ENCODE results near the gene ANXA11.

ANXA11 gene

DNA sequence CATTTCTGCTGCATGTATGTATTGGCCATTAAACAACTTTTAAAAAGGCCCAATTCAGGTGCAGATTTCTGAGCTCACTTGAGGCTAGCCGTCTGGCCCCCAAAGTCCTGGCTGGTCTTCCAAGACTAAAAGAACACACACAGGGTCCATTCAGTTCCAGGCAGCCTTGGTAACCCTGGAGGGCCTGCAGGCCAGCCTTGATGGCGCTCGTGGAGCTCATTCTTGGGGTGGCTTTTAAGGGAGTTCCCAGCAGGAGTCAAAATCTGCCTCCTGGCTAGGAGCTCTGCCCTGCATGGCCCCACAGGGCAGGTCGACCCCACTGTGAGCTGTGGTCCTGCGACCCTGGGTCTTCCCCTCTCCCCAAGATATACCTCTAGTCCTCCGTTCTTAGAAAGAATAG is 28.8 kb downstream of the ANXA11 start:
- TF ChIP-seq, protein P1, sequence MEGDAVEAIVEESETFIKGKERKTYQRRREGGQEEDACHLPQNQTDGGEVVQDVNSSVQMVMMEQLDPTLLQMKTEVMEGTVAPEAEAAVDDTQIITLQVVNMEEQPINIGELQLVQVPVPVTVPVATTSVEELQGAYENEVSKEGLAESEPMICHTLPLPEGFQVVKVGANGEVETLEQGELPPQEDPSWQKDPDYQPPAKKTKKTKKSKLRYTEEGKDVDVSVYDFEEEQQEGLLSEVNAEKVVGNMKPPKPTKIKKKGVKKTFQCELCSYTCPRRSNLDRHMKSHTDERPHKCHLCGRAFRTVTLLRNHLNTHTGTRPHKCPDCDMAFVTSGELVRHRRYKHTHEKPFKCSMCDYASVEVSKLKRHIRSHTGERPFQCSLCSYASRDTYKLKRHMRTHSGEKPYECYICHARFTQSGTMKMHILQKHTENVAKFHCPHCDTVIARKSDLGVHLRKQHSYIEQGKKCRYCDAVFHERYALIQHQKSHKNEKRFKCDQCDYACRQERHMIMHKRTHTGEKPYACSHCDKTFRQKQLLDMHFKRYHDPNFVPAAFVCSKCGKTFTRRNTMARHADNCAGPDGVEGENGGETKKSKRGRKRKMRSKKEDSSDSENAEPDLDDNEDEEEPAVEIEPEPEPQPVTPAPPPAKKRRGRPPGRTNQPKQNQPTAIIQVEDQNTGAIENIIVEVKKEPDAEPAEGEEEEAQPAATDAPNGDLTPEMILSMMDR (conservative IDR thresholded peaks at IDR 0.05; ENCODE audit: low read depth, low read length), result no peak
- no peak for DNase-seq (ENCODE audit: low read depth)
- H3K4me3 ChIP-seq (ENCODE audit: low read length), result no peak overlapping the region

DNA sequence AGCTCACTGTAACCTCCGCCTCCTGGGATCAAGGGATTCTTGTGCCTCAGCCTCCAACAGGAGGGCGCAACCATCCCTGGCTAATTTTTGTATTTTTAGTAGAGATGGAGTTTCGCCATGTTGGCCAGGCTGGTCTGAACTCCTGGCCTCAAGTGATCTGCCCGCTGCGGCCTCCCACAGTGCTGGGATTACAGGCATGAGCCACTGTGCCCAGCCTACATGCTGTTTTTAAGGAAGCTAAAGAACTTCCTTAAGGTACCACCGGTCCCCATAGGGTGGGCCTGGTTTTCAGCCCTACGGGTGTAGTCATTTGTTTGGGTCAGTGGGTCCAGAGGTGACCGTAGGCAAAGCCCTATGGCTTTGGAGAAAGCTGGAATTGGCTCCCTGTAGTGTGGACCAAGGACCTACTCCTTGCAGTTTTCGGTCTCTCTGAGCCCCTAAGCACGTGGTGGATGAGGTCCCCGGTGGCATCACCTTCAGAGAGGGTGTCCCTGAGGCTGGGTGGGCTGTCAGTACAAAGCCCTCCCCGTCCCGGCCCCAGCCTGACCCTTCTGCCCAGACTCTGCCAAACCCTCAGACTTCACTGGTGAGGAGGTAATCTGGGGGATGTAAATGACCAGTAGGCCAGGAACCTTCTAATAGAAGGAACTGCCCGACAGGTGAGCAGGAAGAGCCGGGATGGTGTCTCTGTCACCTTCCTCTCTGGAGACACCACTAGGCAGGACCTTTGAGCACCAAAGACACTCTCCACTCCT is 30.5 kb downstream of the ANXA11 start:
- DNase-seq (ENCODE audit: low read depth), result no peak
- TF ChIP-seq, protein P1 (conservative IDR thresholded peaks at IDR 0.05; ENCODE audit: low read depth, low read length), result no peak
- H3K4me3 ChIP-seq (ENCODE audit: low read length), result no peak overlapping the region

DNA sequence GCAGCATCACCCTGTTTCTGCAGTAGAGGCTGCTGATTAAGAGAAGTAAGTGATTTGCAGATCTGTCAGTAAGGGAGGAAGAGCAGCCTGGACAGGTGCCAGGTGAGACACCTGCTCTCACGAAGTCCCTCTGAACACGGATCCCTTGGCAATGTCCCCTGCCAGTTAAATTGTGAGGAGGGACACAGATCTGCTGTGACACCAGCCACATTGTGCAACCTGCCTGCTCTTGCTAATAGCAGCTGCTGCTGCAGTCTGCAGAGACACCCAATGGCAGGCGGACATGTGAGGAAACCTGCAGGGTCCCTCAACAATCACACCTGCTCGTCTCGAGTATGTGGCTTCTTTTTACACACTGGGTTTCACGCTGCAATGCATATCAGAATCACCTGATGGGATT is 31.9 kb downstream of the ANXA11 start:
- no peak for DNase-seq (ENCODE audit: low read depth)
- TF ChIP-seq, protein P1 (conservative IDR thresholded peaks at IDR 0.05; ENCODE audit: low read depth, low read length), result no peak
- H3K4me3 ChIP-seq (ENCODE audit: low read length), result no peak overlapping the region

DNA sequence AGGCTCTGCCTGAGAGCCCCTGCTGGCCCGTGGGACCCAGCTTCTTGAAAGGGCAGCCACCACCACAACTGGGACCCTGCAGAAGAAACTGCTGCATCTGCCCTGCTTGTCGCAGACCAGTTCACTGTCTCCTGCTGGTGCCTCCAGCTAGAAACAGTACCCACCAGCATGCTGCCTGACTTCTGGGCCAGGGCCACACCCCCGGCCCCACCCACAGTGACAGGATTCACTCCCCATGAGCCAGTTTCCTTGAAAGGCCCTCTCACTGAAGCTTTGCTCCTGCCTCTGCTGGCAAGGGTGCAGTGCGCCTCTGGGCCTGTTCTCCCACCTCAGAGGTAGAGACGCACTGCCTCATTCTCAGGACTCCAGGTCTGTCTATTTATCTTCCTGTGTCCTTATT is 32.4 kb downstream of the ANXA11 start:
- DNase-seq (ENCODE audit: low read depth), result no peak
- TF ChIP-seq, protein P1 (conservative IDR thresholded peaks at IDR 0.05; ENCODE audit: low read depth, low read length), result no peak
- no peak overlapping the region for H3K4me3 ChIP-seq (ENCODE audit: low read length)

DNA sequence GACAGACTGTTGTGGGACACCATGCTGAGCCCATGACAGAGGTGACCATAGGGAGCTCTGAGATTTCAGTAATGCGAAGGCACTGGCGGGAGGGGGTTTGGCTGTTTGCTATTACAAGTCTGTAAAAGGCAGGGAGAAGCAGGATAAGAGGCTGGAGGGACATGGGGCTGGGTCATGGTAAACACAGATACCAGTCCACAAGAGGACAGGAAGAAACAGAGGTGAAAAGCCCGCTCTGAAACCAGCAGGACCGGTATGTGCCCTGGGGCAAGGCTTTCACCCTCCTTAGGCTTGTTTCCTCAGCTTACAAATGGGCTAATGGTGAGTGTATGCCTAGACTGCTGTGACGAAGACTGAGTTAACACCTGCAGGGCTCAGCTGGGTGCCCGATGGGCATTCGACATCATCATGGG is 34.1 kb downstream of the ANXA11 start:
- TF ChIP-seq, protein P1 (conservative IDR thresholded peaks at IDR 0.05; ENCODE audit: low read depth, low read length), result no peak
- DNase-seq (ENCODE audit: low read depth), result no peak
- no peak overlapping the region for H3K4me3 ChIP-seq (ENCODE audit: low read length)

DNA sequence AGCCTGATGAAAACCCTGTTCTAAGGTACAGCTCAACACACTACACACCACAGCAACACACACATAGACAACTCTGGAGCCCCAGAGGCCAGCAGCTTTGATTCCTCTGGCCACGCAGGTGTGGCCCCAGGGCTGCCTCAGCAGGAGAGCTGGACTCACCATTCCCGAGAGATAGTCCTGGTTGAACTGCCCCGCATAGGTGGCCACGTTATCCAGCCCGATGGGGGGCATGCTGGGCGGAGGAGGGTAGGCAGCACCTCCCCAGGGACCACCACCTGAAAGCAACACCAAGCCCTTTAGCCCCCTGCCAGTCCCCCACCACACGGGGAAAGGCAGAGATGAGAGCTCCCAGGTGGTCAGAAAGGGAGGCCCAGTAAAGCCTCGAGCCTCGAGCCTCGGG is 34.7 kb downstream of the ANXA11 start:
- H3K4me3 ChIP-seq (ENCODE audit: low read length), result no peak overlapping the region
- TF ChIP-seq, protein P1 (conservative IDR thresholded peaks at IDR 0.05; ENCODE audit: low read depth, low read length), result no peak
- no peak for DNase-seq (ENCODE audit: low read depth)

DNA sequence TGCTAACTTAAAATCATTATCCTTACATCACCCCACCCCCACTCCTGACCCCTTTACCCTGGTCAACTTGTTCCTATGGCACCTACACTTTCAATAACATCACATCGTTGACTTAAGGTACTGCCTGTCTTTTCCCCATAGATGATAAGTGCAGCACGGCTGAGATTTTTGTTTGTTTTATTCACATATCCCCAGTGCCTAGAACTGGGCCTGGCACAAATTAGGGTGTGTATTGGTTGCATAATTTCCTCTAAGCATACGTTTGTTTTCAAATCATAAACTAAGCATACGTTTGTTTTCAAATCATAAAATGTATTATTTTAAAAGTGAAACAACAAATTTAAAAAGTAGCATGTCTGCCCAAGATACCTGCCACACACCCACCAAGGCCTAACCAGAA is 35.3 kb downstream of the ANXA11 start:
- TF ChIP-seq, protein P1 (conservative IDR thresholded peaks at IDR 0.05; ENCODE audit: low read depth, low read length), result no peak
- DNase-seq (ENCODE audit: low read depth), result no peak
- no peak overlapping the region for H3K4me3 ChIP-seq (ENCODE audit: low read length)
